Measurements from ENCODE around the gene KCNQ1.
A peak's percentile ranks its signal among the peaks of the same experiment; 100 is the strongest.

Gene KCNQ1

DNA sequence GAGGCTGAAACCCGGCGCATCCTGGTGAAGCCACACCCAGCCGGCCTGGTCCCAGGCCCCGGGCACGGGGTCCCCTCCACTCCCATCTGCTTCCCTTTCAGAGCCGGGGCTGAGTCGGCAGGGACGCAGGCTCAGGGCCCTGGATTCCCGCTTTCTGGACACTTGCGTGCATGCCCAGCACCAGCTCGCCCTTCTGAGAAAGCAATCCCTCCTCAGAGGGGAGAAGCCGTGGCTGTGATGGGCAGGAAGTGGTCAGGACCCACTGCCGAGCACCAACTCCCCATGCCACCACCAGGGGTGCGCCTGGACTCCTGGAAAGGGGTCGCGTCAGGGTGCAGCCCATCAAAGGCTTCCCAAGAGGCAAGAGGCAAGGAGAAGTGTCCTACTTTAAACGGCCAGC lies 425.7 kb downstream of the KCNQ1 start:
- Histone ChIP-seq H3K27me3 (ENCODE audit: control insufficient read depth in 2 of 2, insufficient read depth in 2 of 2, low read length in 2 of 2) (peaks cover 6 to 21% of the 10 kb centered on the region in 2 donors), H3K9me3 (ENCODE audit: control insufficient read depth in 2 of 2, low read length in 2 of 2) (no peaks in the 10 kb centered on the region), H3K9ac (ENCODE audit: low read depth in 1 of 2, low read length in 2 of 2) (no peak overlapping the region), H3K27ac (ENCODE audit: low read depth in 2 of 2, low read length in 2 of 2) (no peak overlapping the region), H3K4me3 (ENCODE audit: low read length in 2 of 2) (no peak overlapping the region), H3K4me1 (ENCODE audit: control insufficient read depth in 2 of 2, insufficient read depth in 2 of 2, low read length in 2 of 2) (no peaks in the 10 kb centered on the region), H3K36me3 (ENCODE audit: control insufficient read depth in 2 of 2, insufficient read depth in 2 of 2, low read length in 2 of 2) (no peaks in the 10 kb centered on the region)

DNA sequence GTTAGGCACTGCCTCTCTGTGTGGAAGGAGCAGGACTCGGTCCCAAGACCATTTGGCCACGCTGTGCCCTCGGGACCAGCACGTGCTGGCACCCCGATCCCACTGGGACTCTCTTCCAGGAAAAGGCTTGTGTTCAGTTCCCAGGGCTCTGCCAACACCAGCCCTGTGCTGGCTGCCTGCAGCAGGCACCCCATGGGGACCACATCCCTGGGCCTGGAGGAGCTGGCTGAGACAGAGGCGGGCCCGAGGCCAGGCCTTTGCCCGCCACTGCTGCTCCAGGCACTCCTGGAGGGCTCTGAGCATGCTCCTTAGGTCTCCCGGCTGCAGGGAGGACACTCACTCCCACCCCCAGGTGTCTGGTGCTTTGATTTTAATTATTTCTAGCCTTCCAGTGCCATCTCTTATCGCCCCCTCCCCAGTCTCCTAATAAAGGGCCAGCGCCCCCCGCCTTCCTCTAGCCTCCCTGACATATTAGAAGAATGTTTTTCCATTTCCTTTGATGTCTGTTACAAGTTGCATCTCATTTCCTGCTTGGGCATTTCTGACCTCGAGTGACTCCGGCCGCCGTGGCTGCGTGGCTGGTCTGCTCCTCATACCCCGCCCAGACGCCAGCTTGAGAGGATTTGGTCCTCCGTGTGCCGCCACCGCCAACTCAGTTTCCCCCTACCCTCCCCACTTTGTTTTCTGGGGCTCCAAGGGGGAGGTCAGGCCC lies 426.3 kb downstream of the KCNQ1 start:
- no peaks in the 10 kb centered on the region for H3K4me1 ChIP-seq (ENCODE audit: control insufficient read depth in 2 of 2, insufficient read depth in 2 of 2, low read length in 2 of 2)
- H3K27me3 ChIP-seq (ENCODE audit: control insufficient read depth in 2 of 2, insufficient read depth in 2 of 2, low read length in 2 of 2) = peaks cover 6 to 21% of the 10 kb centered on the region in 2 donors
- H3K4me3 ChIP-seq (ENCODE audit: low read length in 2 of 2) = no peak overlapping the region
- H3K9ac ChIP-seq (ENCODE audit: low read depth in 1 of 2, low read length in 2 of 2) = no peak overlapping the region
- no peaks in the 10 kb centered on the region for H3K9me3 ChIP-seq (ENCODE audit: control insufficient read depth in 2 of 2, low read length in 2 of 2)
- no peak overlapping the region for H3K27ac ChIP-seq (ENCODE audit: low read depth in 2 of 2, low read length in 2 of 2)
- H3K36me3 ChIP-seq (ENCODE audit: control insufficient read depth in 2 of 2, insufficient read depth in 2 of 2, low read length in 2 of 2) = no peaks in the 10 kb centered on the region

DNA sequence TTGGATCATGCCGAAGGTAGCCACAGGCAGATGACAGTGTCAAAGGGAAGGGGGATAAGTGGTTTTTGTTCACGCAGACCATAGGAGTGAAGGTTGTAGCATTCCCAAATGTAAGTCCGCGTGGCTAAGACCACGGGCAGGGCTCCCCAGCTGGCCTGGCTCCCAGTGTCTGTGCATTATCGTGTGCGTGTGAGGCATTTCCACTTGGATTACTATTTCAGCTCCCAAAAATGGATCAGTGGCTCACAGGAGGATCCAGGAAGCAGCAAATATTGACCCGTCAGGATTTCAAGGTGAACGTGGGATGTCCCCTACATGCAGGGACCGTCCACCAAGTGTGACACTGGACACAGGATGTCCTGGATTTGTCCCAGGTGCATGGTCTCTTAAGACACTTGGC lies 430.2 kb downstream of the KCNQ1 start:
- Histone ChIP-seq H3K4me1 (ENCODE audit: control insufficient read depth in 2 of 2, insufficient read depth in 2 of 2, low read length in 2 of 2) (no peaks in the 10 kb centered on the region), H3K9ac (ENCODE audit: low read depth in 1 of 2, low read length in 2 of 2) (no peak overlapping the region), H3K27me3 (ENCODE audit: control insufficient read depth in 2 of 2, insufficient read depth in 2 of 2, low read length in 2 of 2) (peaks cover 5 to 10% of the 10 kb centered on the region in 2 donors), H3K4me3 (ENCODE audit: low read length in 2 of 2) (no peak overlapping the region), H3K36me3 (ENCODE audit: control insufficient read depth in 2 of 2, insufficient read depth in 2 of 2, low read length in 2 of 2) (no peaks in the 10 kb centered on the region), H3K9me3 (ENCODE audit: control insufficient read depth in 2 of 2, low read length in 2 of 2) (no peaks in the 10 kb centered on the region), H3K27ac (ENCODE audit: low read depth in 2 of 2, low read length in 2 of 2) (no peak overlapping the region)

DNA sequence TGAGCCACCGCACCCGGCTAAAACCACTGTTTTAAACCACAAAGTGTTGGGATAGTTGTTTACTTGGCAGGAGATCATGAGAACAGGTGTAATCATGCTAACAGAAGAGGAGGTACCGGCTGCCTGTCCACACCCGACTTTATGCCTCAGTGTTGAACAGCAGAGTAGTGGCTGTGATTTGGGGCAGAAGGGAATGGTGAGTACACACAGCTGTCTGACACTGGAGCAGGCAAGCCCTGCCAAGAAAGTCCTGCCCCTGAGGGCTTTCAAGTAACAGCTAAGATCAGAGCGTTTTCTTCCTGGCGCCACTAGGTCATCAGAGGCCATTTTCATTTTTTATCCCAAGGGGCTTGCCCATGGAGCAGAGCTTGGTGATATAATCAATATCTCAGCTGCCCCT lies 432.7 kb downstream of the KCNQ1 start:
- no peak overlapping the region for H3K27ac ChIP-seq (ENCODE audit: low read depth in 2 of 2, low read length in 2 of 2)
- H3K4me3 ChIP-seq (ENCODE audit: low read length in 2 of 2) = no peak overlapping the region
- H3K36me3 ChIP-seq (ENCODE audit: control insufficient read depth in 2 of 2, insufficient read depth in 2 of 2, low read length in 2 of 2) = no peaks in the 10 kb centered on the region

DNA sequence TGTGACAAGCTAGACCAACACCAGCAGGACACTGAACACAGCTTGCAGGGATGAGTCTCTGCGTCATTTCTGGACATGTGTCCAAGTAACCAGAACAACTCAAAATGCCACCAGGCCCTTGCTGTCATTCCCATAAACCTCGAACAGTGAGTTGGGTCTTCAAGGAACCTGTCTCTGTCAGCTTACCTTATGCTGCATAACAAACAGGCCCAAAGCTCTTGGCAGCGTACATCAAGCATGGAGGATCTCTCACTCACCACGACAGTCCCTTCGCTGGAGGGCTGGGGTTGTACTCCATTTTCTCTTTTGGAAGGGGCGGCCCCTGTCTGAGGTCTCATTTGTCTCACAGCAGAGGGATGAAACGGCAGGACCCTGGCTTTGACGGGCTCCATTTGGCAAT lies 434.0 kb downstream of the KCNQ1 start:
- Histone ChIP-seq H3K27me3 (ENCODE audit: control insufficient read depth in 2 of 2, insufficient read depth in 2 of 2, low read length in 2 of 2) (peaks cover 3 to 8% of the 10 kb centered on the region in 2 donors), H3K27ac (ENCODE audit: low read depth in 2 of 2, low read length in 2 of 2) (no peak overlapping the region), H3K9ac (ENCODE audit: low read depth in 1 of 2, low read length in 2 of 2) (no peak overlapping the region)

More for the DNA sequence above, 432.7 kb downstream of the KCNQ1 start:
- no peaks in the 10 kb centered on the region for H3K9me3 ChIP-seq (ENCODE audit: control insufficient read depth in 2 of 2, low read length in 2 of 2)
- H3K27me3 ChIP-seq (ENCODE audit: control insufficient read depth in 2 of 2, insufficient read depth in 2 of 2, low read length in 2 of 2) = peaks cover 0 to 1% of the 10 kb centered on the region in 2 donors
- H3K9ac ChIP-seq (ENCODE audit: low read depth in 1 of 2, low read length in 2 of 2) = no peak overlapping the region
- no peaks in the 10 kb centered on the region for H3K4me1 ChIP-seq (ENCODE audit: control insufficient read depth in 2 of 2, insufficient read depth in 2 of 2, low read length in 2 of 2)

DNA sequence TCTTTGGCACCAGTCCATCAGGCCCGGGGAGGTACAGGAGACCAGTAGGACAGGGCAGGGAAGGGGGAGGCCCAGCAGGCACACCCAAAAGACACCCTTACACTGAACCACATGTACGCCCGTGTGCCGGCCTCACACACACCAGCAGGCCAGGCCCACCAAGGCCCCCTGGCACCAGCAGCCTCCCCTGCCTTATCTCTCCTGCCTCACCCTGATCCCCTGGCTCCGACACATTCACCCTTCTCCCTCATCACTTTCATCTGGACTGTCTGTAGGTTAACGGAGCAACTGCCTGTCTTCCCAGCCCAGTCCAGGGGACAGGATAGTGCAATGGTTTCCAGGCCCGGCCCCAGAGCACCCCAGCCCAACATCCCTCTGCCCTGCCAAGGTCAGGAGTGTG lies 435.8 kb downstream of the KCNQ1 start:
- peaks cover 3 to 8% of the 10 kb centered on the region in 2 donors for H3K27me3 ChIP-seq (ENCODE audit: control insufficient read depth in 2 of 2, insufficient read depth in 2 of 2, low read length in 2 of 2)
- no peaks in the 10 kb centered on the region for H3K36me3 ChIP-seq (ENCODE audit: control insufficient read depth in 2 of 2, insufficient read depth in 2 of 2, low read length in 2 of 2)
- no peak overlapping the region for H3K9ac ChIP-seq (ENCODE audit: low read depth in 1 of 2, low read length in 2 of 2)
- H3K27ac ChIP-seq (ENCODE audit: low read depth in 2 of 2, low read length in 2 of 2) = no peak overlapping the region
- H3K4me3 ChIP-seq (ENCODE audit: low read length in 2 of 2) = no peak overlapping the region
- H3K9me3 ChIP-seq (ENCODE audit: control insufficient read depth in 2 of 2, low read length in 2 of 2) = no peaks in the 10 kb centered on the region
- H3K4me1 ChIP-seq (ENCODE audit: control insufficient read depth in 2 of 2, insufficient read depth in 2 of 2, low read length in 2 of 2) = peaks cover 8% of the 10 kb centered on the region in 2 donors

More for the DNA sequence above, 434.0 kb downstream of the KCNQ1 start:
- no peaks in the 10 kb centered on the region for H3K9me3 ChIP-seq (ENCODE audit: control insufficient read depth in 2 of 2, low read length in 2 of 2)
- peaks cover 1 to 3% of the 10 kb centered on the region in 2 donors for H3K4me1 ChIP-seq (ENCODE audit: control insufficient read depth in 2 of 2, insufficient read depth in 2 of 2, low read length in 2 of 2)
- no peaks in the 10 kb centered on the region for H3K36me3 ChIP-seq (ENCODE audit: control insufficient read depth in 2 of 2, insufficient read depth in 2 of 2, low read length in 2 of 2)
- H3K4me3 ChIP-seq (ENCODE audit: low read length in 2 of 2) = no peak overlapping the region

DNA sequence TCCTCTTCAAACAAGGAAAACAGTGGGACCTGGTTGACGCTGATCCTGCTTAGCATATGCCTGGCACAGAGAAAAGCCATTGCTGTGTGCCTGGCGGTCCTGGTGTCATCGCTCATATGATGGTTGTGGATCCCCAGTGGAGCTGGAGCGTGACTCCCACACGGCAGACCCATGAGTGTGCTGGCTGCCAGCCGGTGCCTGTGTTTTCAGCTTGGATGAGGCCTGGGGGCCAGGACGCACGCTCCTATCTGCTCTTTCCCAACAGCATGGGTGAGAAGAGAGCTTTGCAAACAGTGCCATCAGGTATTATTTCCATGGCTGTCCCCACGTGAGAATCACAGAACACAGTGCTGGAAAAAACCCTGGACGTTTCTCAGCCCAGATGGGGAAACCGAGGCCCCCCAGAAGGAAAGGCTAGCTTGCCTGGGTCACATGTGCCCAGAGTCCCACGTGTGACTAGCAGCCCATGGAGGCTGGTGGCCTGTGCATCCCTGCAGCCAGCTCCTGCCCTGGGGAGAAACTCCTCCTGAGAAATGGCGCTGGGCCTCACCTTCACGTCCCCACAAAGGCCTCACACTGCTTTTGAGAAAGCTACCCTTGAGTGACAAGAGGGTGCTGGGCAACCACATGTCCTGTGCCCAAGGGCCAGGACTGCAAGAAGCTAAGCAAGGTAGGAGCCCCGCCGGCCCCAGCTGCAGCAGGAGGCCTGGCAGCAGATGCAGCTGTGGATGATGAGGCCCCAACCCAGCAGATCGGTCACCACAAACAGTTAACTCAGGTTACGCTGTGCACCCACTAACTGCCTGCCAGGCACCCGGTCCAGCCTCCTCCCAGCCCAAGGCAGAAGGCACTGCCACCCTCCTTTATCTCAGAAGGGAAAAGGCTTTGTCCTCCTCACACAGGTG lies 436.5 kb downstream of the KCNQ1 start:
- peaks cover 3 to 8% of the 10 kb centered on the region in 2 donors for H3K27me3 ChIP-seq (ENCODE audit: control insufficient read depth in 2 of 2, insufficient read depth in 2 of 2, low read length in 2 of 2)
- H3K27ac ChIP-seq (ENCODE audit: low read depth in 2 of 2, low read length in 2 of 2) = no peak overlapping the region
- no peaks in the 10 kb centered on the region for H3K36me3 ChIP-seq (ENCODE audit: control insufficient read depth in 2 of 2, insufficient read depth in 2 of 2, low read length in 2 of 2)
- peaks cover 9 to 10% of the 10 kb centered on the region in 2 donors for H3K4me1 ChIP-seq (ENCODE audit: control insufficient read depth in 2 of 2, insufficient read depth in 2 of 2, low read length in 2 of 2)
- no peaks in the 10 kb centered on the region for H3K9me3 ChIP-seq (ENCODE audit: control insufficient read depth in 2 of 2, low read length in 2 of 2)
- no peak overlapping the region for H3K9ac ChIP-seq (ENCODE audit: low read depth in 1 of 2, low read length in 2 of 2)
- H3K4me3 ChIP-seq (ENCODE audit: low read length in 2 of 2) = no peak overlapping the region

DNA sequence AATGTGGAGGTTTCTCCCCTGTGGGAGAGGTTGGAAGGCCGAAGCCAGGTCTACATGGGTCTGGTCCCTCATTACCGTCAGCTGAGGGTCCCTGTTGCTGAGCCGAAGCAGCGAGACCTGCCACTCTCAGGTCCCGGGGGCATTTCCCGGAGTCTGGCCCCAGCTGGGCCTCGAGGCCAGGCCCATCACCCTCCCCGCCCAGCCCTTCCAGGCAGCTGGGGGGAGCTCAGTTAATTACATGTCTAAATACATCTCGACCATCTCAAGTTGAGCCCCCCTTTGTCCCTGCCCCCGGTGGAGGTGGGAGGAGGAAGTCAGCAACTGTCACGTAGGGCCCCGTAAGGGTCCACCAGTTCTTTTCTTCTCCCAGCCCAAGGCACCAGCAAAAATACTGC lies 437.2 kb downstream of the KCNQ1 start:
- Histone ChIP-seq H3K36me3 (ENCODE audit: control insufficient read depth in 2 of 2, insufficient read depth in 2 of 2, low read length in 2 of 2) (no peaks in the 10 kb centered on the region), H3K27ac (ENCODE audit: low read depth in 2 of 2, low read length in 2 of 2) (no peak overlapping the region), H3K4me3 (ENCODE audit: low read length in 2 of 2) (no peak overlapping the region), H3K9me3 (ENCODE audit: control insufficient read depth in 2 of 2, low read length in 2 of 2) (no peaks in the 10 kb centered on the region), H3K27me3 (ENCODE audit: control insufficient read depth in 2 of 2, insufficient read depth in 2 of 2, low read length in 2 of 2) (peaks cover 3 to 8% of the 10 kb centered on the region in 2 donors), H3K4me1 (ENCODE audit: control insufficient read depth in 2 of 2, insufficient read depth in 2 of 2, low read length in 2 of 2) (peaks cover 10 to 12% of the 10 kb centered on the region in 2 donors), H3K9ac (ENCODE audit: low read depth in 1 of 2, low read length in 2 of 2) (no peak overlapping the region)

DNA sequence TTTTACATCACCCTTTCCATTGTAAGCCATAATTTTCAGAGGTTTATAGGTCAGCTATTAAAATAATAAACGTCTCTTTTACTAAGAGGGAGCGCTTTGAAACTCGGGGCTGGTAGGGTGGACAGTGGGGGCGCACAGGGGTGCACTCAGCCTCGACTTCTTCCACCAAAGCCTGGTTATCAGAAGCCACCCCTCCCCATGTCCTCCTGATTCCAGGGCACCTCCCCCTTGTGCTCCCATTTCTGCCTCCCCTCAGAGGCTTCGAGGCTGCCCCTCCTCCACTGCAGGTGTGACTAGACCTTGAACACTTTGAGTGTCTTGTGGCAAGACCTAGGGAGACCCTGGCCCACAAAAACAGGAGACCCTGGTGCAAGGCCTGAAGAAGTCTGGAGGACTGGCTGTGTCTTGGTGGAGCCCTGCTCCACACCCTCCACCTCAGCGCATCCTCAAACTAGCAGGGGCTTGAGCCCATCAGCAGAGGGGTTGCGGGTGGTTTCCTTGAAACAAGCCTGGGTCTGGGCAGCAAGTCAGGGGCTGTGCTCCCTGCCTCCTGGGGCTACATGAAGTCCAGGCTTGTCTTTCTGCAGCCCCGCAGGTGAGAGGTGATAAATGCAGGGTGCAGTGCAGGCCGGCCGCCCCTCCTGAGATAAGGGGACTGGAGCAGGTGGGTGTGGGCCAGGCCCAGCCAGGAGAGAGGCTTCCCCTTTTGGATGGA lies 437.7 kb downstream of the KCNQ1 start:
- no peak overlapping the region for H3K27ac ChIP-seq (ENCODE audit: low read depth in 2 of 2, low read length in 2 of 2)
- no peak overlapping the region for H3K4me3 ChIP-seq (ENCODE audit: low read length in 2 of 2)
- peaks cover 3 to 8% of the 10 kb centered on the region in 2 donors for H3K27me3 ChIP-seq (ENCODE audit: control insufficient read depth in 2 of 2, insufficient read depth in 2 of 2, low read length in 2 of 2)
- peaks cover 10 to 12% of the 10 kb centered on the region in 2 donors for H3K4me1 ChIP-seq (ENCODE audit: control insufficient read depth in 2 of 2, insufficient read depth in 2 of 2, low read length in 2 of 2)
- no peak overlapping the region for H3K9ac ChIP-seq (ENCODE audit: low read depth in 1 of 2, low read length in 2 of 2)
- no peaks in the 10 kb centered on the region for H3K36me3 ChIP-seq (ENCODE audit: control insufficient read depth in 2 of 2, insufficient read depth in 2 of 2, low read length in 2 of 2)
- no peaks in the 10 kb centered on the region for H3K9me3 ChIP-seq (ENCODE audit: control insufficient read depth in 2 of 2, low read length in 2 of 2)

DNA sequence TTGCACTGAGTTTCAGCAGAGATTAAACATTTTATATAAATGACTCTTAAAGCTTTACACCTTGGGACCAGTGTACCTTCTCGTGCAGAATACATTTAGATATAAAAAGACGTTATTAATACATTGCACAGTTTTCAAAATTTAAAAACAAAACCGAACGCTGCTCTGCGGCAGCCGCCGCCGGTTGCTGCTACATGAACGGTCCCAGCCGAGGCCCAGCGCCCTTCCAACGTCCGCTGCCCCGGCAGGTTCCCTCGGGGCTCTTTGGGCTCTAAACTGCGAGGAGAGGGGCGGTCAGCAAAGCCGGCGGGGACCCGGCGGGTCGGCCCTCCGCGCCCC lies 438.8 kb downstream of the KCNQ1 start:
- Histone ChIP-seq H3K9ac (ENCODE audit: low read depth in 1 of 2, low read length in 2 of 2) (peak overlapping the region in 1 of 2 donors; percentile 45), H3K4me3 (ENCODE audit: low read length in 2 of 2) (peak overlapping the region; percentile 47 to 54), H3K9me3 (ENCODE audit: control insufficient read depth in 2 of 2, low read length in 2 of 2) (no peaks in the 10 kb centered on the region), H3K4me1 (ENCODE audit: control insufficient read depth in 2 of 2, insufficient read depth in 2 of 2, low read length in 2 of 2) (peaks cover 12 to 13% of the 10 kb centered on the region in 2 donors), H3K36me3 (ENCODE audit: control insufficient read depth in 2 of 2, insufficient read depth in 2 of 2, low read length in 2 of 2) (no peaks in the 10 kb centered on the region), H3K27me3 (ENCODE audit: control insufficient read depth in 2 of 2, insufficient read depth in 2 of 2, low read length in 2 of 2) (peaks cover 3 to 8% of the 10 kb centered on the region in 2 donors), H3K27ac (ENCODE audit: low read depth in 2 of 2, low read length in 2 of 2) (peak overlapping the region in 1 of 2 donors; percentile 23)

Measured in mucosa of rectum (tissue), 2 donors.